Hematopoietic multipotent progenitor cell (in vitro differentiated cells): Measurements from ENCODE around the gene KRTAP21-1. TPM values are rescaled to one million over a fixed set of nuclear protein-coding genes. Genes with fewer than 3 reads are reported as not detected.
"Not testable (repeated sequence)": the region's sequence is repeated elsewhere in the genome, so short reads cannot be mapped to it uniquely, and the experiment has no call there.

Experiments
- DNase-seq, 3 donors: peaks; one replicate each; pipeline ENCODE4 v3.0.0-alpha.2; 2011 to 2015; ENCODE audit warnings: low read depth in 2 of 3, low spot score in 2 of 3
- total RNA-seq: library from RNA; depleted of rRNA; stranded (reverse); fragments of >200 nt; gene quantifications from one replicate; pipeline ENCODE4 v1.2.3, GENCODE V29; 2012

Gene KRTAP21-1
- total RNA-seq, result not detected

DNA sequence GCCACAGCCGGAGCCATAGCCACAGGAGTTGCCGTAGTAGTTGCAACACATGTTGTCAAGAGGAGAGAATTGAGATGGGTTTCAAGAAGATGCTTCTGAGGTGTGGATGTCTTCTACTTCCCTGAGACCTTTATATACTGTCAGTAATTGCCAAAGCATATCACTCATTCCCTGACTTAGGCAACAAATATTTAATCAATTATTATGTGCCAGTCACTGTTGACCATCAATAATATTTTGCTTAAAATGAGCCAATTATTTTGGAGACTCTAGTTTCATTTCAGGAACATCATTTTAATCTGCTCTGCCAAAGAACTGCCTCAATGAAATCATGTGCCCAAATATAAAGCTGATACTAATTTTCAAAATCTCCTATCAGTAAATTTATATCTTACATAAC is at the start of gene KRTAP21-1:
Gene KRTAP21-1 (minus strand): TSS at position 101 of the 400 bp plus-strand sequence. CDS start 50 bp downstream, at position 51.
- DNase-seq, result not testable (repeated sequence)

DNA sequence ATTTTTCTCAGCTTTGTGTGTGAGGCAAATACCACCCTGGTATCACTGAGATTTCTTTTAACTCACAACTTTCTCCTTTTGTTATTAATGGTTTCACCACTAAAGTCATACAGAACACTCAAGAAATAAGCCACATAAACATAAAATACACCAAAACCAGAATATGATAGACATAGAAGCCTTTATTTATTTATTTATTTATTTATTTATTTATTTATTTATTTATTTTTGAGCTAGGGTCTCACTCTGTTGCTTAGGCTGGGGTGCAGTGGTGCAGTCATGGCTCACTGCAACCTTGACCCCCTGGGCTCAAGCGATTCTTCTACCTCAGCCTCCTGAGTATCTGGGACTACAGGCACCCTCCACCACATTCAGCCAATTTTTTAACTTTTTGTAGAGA is 45.4 kb upstream of the KRTAP21-1 start:
- DNase-seq, result no peak

DNA sequence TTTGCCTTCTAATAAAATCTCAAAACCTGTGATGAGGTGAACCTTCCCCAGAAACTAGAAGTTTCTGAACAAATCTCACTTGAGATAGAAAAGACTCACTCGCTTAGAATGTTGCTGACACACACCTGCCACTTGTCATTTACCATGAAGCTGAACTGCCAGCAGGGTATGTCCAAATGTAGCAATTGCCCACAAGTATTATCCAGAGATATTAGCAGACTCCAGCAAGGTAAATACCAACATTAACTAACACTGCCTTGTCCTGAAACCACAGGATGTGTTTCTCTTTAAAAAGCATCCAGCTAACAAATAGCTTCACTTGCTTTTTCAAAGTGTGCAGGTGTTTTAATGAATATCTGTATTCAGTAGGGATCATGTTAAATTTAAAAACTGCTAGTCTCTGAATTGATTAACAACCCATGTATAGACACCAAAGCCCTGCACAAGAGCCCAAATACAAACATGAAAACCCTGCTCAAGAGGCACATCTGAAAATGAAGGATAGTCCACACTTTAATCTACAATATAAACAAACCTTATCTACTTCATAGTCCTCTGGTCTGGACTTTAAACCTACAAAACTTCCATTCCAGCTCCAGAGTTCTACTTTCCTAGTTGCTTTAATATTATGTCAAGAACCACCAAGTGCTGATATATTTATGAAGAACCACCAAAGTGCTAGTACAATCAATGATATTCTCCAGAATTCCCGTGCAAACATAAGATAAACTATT is 38.5 kb upstream of the KRTAP21-1 start:
- DNase-seq, result no peak

- DNase-seq, result no peak
Observed at GRCh38 chr21:30779249-30779648, 24.0 kb upstream of the KRTAP21-1 start.

DNA sequence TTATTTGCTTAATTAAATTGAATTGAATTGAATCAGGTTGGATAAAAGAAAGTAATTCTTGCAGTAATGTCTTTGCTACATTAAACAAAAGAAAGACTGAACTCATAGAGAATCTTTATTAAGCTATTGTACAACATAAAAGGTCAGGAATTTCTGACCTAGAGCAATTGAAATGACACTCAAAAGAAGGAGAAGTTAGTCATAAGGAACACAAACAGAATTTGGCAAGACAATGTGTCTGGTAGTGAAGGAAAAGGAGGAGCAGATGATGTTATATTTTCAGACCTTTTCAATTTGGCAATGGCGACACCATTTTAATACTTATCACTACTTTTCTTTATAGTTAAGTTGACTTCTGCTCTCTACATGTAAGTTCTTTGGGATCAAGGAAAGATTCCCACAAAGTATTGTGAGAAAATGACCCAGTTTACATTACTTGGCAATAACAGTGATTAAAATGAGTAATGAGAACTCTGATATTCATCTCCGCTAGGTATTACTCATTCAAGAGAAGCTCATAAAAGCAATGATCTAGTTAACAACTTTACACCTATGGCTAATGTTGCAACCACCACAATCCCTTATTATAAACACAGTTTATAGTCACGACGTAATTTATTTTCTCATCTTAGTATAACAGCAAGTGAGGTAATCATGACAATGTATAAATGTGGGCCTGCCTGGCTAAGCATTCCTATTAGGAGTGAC is 14.7 kb upstream of the KRTAP21-1 start:
- DNase-seq, result no peak

- DNase-seq, result no peak
Observed at GRCh38 chr21:30760776-30761175, 5.5 kb upstream of the KRTAP21-1 start.

DNA sequence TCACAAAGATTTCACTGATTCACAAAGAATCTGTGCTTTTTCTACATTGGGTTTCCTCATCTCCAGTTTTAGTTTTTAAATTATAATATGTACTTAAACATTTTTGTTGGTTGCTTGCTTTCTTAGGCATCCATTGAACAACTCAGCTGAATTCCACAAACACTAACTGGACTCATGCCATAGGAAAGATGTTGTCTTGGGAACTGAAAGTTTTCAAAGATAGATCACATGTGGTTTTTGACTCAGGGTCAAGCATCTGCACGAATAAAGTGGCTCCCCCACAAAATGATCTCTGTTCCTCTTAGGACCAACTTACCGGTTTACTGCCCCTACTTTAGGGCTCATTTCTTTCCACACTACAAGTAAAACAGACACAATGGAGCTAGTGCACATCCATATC is 3.1 kb upstream of the KRTAP21-1 start:
- DNase-seq, result no peak

DNA sequence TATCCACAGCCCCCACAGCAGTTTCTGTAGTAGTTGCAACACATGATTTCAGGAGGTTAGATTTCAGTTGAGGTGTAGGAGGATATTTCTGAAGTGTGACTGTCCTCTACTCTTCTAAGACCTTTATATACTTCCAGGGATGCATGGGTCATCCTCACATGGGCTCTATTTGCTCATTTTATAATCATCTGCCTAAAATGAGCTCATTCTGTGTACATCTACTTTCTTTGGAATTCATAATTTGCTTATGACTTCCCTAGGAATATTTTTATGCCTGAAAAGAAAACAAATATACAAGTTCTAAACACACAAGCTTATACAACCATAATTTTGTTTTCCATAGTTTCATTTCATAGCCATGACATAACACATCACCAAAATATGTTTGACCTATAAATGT is 8.1 kb downstream of the KRTAP21-1 start, which contains the start of gene KRTAP21-2:
Gene KRTAP21-2 (minus strand): TSS at position 101 of the 400 bp plus-strand sequence. CDS start 57 bp downstream, at position 44.
- DNase-seq, result no peak

DNA sequence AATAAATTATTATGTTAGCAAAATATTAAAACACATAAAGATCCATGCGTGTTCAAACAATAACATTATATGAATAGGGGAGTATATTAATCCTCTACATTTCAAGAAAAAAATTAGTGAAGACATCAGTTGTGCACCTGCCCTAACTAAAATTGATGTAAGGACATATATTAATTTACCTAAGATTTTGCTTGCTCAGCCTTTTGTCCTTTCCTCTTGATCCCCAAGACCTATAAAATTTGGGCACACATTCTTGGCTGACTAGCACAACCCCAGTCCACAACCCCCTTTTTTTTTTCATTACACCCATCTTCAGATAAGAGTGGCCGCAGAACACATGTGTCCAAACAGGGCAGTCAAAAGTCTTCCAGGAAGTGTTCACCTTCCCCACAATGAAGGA is 14.8 kb downstream of the KRTAP21-1 start:
- DNase-seq, result no peak

DNA sequence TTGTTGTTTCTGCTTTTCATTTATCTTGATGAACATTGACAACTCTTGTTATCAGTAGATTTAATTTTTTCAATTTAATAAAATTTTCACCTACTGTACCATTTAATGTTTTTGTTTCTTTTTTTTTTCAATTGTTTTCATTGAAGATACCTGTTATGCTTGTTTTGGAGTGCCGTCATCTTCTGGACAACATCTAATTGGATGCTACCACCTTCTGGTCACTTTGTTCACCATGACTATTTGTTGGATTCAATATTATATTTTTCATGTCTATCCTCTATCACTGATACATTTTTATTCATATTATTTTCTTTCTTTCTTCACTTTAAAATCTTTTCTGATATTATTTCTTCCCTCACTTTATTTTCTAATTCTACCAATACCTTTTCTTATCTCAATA is 22.2 kb downstream of the KRTAP21-1 start:
- no peak for DNase-seq

DNA sequence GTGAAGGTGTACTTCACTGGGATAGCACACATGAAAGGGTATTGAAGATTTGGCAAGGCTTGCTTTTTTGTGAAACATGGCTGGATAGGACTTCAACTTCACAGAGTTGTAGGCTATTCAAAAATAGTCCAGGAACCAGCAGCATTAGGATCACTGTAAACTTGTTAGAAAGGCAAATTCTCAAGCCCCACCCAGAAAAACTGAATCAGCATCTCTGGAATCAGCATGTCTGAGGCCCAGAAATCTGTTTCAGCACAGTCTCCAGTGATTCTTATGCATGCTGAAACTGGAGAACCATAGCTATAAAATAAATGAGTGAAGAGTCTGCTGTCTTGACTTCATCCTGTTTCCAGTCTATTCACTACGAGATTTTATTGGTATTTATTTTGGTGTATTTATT is 28.5 kb downstream of the KRTAP21-1 start:
- no peak for DNase-seq

DNA sequence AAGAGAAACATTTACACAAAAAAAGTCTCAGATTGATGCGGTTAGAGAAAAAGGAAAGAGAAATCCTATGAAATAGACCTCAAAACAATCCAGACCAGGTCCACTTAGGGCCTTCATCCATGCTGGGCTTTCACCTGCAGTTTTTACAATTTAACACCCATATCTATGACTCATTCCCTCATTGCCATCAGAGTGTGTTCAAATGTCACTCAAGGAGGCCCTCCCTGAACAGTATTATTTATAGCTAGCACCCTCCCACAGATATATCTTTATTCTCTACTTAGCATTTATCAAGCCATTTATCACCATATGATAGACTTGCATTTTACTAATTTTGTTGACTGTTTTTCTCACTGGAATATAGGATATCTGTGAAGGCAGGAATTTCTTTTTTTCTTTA is 35.8 kb downstream of the KRTAP21-1 start:
- no peak for DNase-seq

DNA sequence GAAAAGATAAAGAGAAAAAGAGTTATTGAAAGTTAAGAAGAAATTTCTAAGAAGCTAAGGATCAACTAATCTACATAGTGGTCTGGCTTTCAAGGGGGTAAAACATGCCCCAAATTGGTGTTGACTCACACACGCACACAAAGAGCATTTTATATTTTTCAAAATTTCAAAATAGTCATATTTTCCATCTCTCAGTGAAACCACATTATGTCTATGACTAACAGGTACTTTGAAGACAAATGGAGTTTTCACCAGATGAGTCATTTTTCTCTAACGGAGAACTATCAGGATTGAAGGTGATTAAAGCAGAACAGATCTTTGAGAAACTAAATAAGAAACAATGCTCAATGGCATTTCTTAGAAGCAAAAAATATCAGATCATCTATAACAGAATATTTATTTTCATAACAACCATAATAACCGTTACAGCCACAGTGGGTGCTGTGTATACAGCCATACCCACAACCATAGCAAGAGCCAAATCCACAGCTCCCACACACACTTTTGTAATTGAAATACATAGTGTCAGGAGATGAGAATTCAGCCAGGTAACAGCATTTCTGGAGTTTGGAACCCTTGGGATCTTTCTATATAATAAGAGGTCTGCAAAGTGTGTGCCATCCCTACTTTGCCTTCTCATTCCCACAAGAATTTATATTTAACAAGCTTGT is 36.9 kb downstream of the KRTAP21-1 start, which contains the start of gene KRTAP21-3:
Gene KRTAP21-3 (minus strand): TSS at position 539 of the 671 bp plus-strand sequence. CDS start 18 bp downstream, at position 521.
- no peak for DNase-seq

DNA sequence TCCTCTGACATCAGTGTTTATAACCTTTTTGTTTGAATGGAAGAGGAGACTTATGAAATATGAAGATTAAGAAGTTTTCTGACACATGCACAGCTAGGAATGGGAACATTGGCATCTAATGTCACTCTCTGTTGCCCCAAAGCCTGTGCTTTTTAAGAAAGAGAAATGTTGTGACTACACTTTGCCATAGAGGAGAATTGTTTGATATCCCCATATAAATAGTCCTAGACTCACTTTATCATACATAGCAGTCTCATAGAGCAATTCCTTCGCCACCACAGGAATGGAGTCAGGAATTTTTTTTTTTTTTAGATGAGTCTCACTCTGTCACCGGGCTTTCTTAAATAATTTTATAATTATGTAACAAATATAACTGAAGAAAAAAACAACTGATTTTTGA is 38.1 kb downstream of the KRTAP21-1 start:
- no peak for DNase-seq

DNA sequence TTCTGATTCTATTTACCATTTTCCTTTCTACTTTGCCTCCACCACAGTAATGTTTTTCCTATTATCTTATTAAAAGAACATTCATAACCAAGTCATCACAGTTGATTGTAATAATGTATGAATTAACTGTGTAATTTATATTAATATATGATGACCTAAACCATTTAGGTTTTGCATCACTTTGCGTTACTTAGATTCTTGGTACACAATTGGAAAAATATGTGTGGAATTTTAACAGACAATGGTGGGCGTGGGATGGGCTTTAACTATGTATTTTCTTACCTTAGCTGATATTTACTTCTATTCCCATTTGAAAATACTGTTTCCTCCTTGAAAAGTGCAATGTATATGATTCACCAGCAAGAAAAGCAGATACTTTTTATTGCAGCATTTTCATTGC is 40.3 kb downstream of the KRTAP21-1 start:
- no peak for DNase-seq

GRCh38 chr21:30714456-30714855 is 40.8 kb downstream of the KRTAP21-1 start:
- no peak for DNase-seq

DNA sequence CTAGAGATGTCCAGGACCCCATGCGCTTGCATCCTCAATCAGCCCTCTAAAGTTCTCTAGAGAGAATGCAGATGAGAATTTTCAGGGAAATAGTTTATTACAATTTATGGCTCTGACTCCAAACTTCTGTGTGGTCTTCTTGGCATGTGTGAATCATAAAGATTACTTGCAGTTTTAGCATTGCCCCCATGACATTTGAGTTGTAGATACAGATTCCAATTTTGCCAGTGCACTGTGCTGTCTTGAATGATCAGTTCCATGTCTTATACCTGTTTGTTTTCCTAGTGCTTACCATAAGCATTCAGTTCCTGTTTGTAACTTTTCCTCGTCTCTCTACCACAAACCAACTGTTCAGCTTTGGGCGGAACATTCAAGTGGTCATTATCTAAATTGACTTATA is 41.5 kb downstream of the KRTAP21-1 start:
- DNase-seq, result no peak

GRCh38 chr21:30710499-30710898 is 44.7 kb downstream of the KRTAP21-1 start:
- no peak for DNase-seq

- no peak for DNase-seq
Observed at GRCh38 chr21:30707409-30707808, 47.8 kb downstream of the KRTAP21-1 start.
